ENCODE data around the gene TRAPPC12. TPM values are rescaled to one million over a fixed set of nuclear protein-coding genes. Genes with fewer than 3 reads are reported as not detected.

Gene TRAPPC12
- total RNA-seq, 2 donors from 2014 or later, result 69.5 to 73.2 TPM

DNA sequence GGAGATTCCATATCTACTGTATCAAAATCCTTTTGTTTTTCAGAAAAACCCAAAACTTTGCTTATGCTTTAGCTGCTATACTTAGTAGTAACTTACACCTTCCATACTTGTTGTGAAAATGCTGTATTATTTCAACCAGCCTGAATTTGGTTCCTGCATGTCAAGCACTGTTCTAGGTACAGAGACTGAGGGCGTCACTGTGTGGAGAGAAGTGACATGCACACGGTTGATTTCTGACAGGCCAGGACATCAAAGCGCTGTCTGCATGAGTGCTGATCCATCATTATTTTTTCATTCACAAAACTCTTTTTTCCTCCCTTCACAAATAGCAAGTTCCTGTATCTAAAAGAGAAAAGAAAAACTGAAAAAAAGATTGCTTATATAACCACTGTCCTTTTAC is 31.6 kb downstream of the TRAPPC12 start:
- Histone ChIP-seq H3K9me3 (no peaks in the 10 kb centered on the region), H3K36me3 (peaks cover 10% of the 10 kb centered on the region), H3K27ac (no peak overlapping the region), H3K4me3 (no peak overlapping the region), H3K4me1 (peaks cover 0 to 10% of the 10 kb centered on the region in 2 donors), H3K27me3 (no peaks in the 10 kb centered on the region)
- TF ChIP-seq, protein P1, sequence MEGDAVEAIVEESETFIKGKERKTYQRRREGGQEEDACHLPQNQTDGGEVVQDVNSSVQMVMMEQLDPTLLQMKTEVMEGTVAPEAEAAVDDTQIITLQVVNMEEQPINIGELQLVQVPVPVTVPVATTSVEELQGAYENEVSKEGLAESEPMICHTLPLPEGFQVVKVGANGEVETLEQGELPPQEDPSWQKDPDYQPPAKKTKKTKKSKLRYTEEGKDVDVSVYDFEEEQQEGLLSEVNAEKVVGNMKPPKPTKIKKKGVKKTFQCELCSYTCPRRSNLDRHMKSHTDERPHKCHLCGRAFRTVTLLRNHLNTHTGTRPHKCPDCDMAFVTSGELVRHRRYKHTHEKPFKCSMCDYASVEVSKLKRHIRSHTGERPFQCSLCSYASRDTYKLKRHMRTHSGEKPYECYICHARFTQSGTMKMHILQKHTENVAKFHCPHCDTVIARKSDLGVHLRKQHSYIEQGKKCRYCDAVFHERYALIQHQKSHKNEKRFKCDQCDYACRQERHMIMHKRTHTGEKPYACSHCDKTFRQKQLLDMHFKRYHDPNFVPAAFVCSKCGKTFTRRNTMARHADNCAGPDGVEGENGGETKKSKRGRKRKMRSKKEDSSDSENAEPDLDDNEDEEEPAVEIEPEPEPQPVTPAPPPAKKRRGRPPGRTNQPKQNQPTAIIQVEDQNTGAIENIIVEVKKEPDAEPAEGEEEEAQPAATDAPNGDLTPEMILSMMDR (IDR thresholded peaks at IDR 0.05), result no peak
- DNase-seq (ENCODE audit: low spot score), result no peak

DNA sequence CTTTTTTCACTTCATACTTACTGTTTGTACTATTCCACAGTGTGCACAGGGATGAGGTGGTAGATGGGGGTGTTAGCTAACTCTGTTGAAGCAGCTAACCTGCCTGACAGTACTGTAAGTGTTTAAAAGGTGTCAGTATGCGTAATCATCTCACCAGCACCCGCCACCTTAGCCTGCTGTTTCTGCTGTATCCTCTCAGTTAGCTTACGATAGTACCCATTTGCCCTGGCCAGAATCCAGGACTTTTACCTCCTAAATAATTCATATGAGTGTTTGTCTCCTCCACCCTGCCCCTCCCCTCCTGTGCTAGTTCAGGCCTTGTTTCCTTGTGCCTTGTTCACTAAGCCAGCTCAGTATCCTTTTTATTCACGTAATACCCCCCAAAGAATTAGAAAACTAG is 34.2 kb downstream of the TRAPPC12 start:
- Histone ChIP-seq H3K27ac (no peak overlapping the region), H3K27me3 (no peaks in the 10 kb centered on the region), H3K36me3 (peaks cover 10% of the 10 kb centered on the region), H3K9me3 (no peaks in the 10 kb centered on the region), H3K4me3 (no peak overlapping the region), H3K4me1 (no peaks in the 10 kb centered on the region)
- DNase-seq (ENCODE audit: low spot score), result no peak
- TF ChIP-seq, protein P1 (IDR thresholded peaks at IDR 0.05), result no peak

DNA sequence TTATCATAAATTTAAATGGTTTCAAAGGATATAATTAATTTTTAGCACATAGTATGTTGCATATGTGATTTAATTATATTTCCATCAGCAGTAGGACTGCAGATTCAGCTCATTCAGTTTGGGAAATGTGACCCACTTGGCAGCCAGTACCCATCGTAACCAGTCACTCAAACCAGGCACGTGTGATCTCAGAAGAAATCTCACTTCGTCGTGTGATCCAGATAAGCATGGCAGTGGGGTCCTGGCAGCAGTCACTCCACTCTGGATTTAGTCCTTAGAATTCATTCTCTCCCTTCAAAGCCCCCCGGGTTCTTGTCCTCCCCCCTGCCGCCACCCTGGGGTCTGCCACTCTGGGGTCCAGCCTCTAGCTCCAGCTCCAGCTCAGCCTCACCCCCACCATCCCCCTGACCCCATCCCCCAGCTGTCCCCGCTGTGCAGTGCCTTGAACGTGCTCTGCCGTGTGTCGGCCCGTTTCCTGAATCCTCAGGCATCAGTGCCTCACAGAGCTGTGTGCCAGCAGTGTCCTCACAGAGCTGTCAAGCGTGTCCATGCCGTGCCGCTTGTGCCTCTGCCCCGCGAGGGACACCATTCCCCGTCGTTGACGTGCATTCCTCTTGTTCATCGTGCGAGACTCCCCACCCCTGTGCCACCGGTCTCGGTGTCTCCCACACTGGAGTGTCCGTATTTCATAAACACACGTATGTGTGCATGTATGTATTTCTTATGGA is 34.8 kb downstream of the TRAPPC12 start:
- Histone ChIP-seq H3K9me3 (no peaks in the 10 kb centered on the region), H3K4me3 (no peak overlapping the region), H3K27ac (no peak overlapping the region), H3K36me3 (peaks cover 10% of the 10 kb centered on the region), H3K4me1 (no peaks in the 10 kb centered on the region), H3K27me3 (no peaks in the 10 kb centered on the region)
- TF ChIP-seq, protein P1 (IDR thresholded peaks at IDR 0.05), result no peak
- no peak for DNase-seq (ENCODE audit: low spot score)

DNA sequence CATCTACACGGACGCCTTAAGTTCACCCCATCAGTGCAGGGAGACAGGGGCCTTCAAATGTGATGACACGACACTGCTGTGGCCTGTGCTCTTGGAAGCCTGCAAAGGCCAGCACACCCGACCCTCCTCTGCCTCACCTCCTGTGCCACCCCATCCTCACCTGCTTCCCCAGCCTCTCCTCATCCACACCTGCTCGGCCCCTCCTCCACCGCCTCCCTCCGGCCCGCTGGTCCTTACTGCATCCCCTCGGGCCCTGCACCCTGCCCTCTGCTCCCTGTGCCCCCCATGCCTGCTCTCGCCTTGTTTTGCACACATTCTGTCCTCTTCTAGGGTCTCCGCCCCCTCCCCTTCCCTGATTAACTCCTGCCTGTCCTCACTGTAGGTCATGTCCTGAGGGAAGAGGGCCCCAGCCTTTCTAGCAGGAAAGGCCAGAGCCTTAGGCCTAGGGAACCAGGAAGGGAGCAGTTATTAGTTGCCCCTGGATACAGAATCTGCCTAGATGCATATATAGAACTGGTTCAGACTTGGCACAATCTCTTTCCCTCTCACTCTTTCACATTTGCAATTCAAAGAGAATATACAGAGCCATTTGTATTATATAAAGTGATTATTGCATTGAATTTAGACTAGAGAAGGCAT is 39.4 kb downstream of the TRAPPC12 start:
- Histone ChIP-seq H3K4me1 (no peaks in the 10 kb centered on the region), H3K27me3 (no peaks in the 10 kb centered on the region), H3K9me3 (no peaks in the 10 kb centered on the region), H3K27ac (no peak overlapping the region), H3K36me3 (peaks cover 34% of the 10 kb centered on the region), H3K4me3 (no peak overlapping the region)
- TF ChIP-seq, protein P1 (IDR thresholded peaks at IDR 0.05), result no peak
- no peak for DNase-seq (ENCODE audit: low spot score)

DNA sequence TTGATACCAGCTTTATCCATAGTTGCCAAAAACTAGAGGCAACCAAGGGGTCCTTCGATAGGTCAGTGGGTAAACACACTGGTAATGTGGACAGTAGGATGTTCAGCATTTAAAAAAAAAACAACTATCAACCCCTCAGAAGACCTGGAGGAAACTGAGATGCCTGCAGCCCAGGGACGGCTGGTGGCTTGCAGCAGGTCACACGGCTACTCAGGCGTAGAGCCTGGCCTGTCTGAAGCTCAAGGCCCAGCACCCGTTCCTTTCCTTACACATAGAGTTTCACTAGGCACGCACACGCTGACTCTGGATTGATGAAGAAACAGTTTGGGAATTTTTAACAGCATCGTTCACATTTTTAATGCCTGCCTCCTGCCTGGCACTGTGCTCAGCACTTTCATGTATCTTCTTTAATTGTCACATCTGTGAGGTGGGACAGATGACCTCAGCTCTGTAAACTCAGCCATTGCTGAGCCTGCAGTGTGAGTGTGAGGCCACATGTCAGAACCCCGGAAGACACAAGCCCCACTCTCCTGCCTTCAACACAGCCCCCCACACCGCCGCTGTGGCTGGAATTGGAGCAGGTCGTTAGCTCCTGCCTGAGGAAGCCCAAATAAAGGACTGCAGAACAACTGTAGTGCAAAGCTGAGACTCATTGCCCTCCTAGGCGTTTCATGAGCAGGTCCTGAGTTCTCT is 40.7 kb downstream of the TRAPPC12 start:
- H3K36me3 ChIP-seq, result peaks cover 36% of the 10 kb centered on the region
- no peaks in the 10 kb centered on the region for H3K9me3 ChIP-seq
- H3K27ac ChIP-seq, result no peak overlapping the region
- no peak for DNase-seq (ENCODE audit: low spot score)
- TF ChIP-seq, protein P1 (IDR thresholded peaks at IDR 0.05), result no peak
- no peak overlapping the region for H3K4me3 ChIP-seq
- no peaks in the 10 kb centered on the region for H3K4me1 ChIP-seq
- H3K27me3 ChIP-seq, result no peaks in the 10 kb centered on the region
